GM18499 (cell line): ENCODE data around the gene C16orf95.

Experiments
- ATAC-seq: cut with Tn5 transposase; IDR thresholded peaks from one replicate; pipeline ENCODE4 v1.9.1; 2021; ENCODE audit warnings: moderate number of reproducible peaks; ENCODE audit not compliant: insufficient read depth, unreplicated experiment

Gene C16orf95

GRCh38 chr16:87333581-87334331 is 16.6 kb upstream of the C16orf95 start:
- ATAC-seq: no peak

- no peak for ATAC-seq
These were observed 15.9 kb upstream of the C16orf95 start for GRCh38 chr16:87333101-87333500.

GRCh38 chr16:87332150-87332549 is 15.0 kb upstream of the C16orf95 start:
- no peak for ATAC-seq

GRCh38 chr16:87331241-87331801 is 14.1 kb upstream of the C16orf95 start:
- no peak for ATAC-seq

- no peak for ATAC-seq
These were observed 13.5 kb upstream of the C16orf95 start for GRCh38 chr16:87330646-87331045.

GRCh38 chr16:87330257-87330624 is 13.0 kb upstream of the C16orf95 start:
- no peak for ATAC-seq

GRCh38 chr16:87329436-87330256 is 12.5 kb upstream of the C16orf95 start:
- no peak for ATAC-seq

- ATAC-seq: no peak
These were observed 11.7 kb upstream of the C16orf95 start for GRCh38 chr16:87328846-87329245.

GRCh38 chr16:87327798-87328495 is 10.8 kb upstream of the C16orf95 start:
- ATAC-seq: no peak

- ATAC-seq: no peak
These were observed 9.0 kb upstream of the C16orf95 start for GRCh38 chr16:87326151-87326571.

- ATAC-seq: no peak
These were observed 8.2 kb upstream of the C16orf95 start for GRCh38 chr16:87325423-87325858.

GRCh38 chr16:87324411-87325275 is 7.5 kb upstream of the C16orf95 start:
- ATAC-seq: no peak

- no peak for ATAC-seq
These were observed 6.7 kb upstream of the C16orf95 start for GRCh38 chr16:87323727-87324410.

GRCh38 chr16:87322833-87323726 is 5.9 kb upstream of the C16orf95 start:
- ATAC-seq: no peak

GRCh38 chr16:87322360-87322759 is 5.2 kb upstream of the C16orf95 start:
- ATAC-seq: no peak

- ATAC-seq: no peak
These were observed 4.3 kb upstream of the C16orf95 start for GRCh38 chr16:87321336-87322107.

GRCh38 chr16:87320510-87321227 is 3.5 kb upstream of the C16orf95 start:
- ATAC-seq: no peak
